CD14-positive monocyte (primary cell): ENCODE measurements around the gene ISCU. TPM values are rescaled to one million over a fixed set of nuclear protein-coding genes. Genes with fewer than 3 reads are reported as not detected.

Experiments
- DNase-seq, 3 donors: peaks; one replicate each; pipeline ENCODE4 v3.0.0-alpha.2; 2011 to 2022
- H2AFZ ChIP-seq: 2 replicates; pipeline ENCODE4 v1.6.0; 2012; ENCODE audit warnings: mild to moderate bottlenecking, low read depth, low read length, inconsistent platforms; ENCODE audit not compliant: insufficient read depth, poor library complexity, severe bottlenecking
- H3K27ac ChIP-seq, 2 donors: 1 replicate in 1 of 2; 2 replicates in 1 of 2; pipeline ENCODE4 v1.5.1; 2012 to 2013; ENCODE audit warnings: low read length in 2 of 2, control low read depth in 1 of 2, inconsistent platforms in 1 of 2, low read depth in 1 of 2, mild to moderate bottlenecking in 1 of 2
- H3K27me3 ChIP-seq, 2 donors: one replicate each; pipeline versions ENCODE4 v1.6.0 to v1.6.1; 2011 to 2013; ENCODE audit warnings: low read length in 2 of 2; ENCODE audit not compliant: control insufficient read depth in 2 of 2, insufficient read depth in 2 of 2
- H3K36me3 ChIP-seq, 2 donors: replicated peaks in 1 of 2; 1 replicate in 1 of 2; 2 replicates in 1 of 2; pipeline versions ENCODE4 v1.5.1 to v1.6.1; 2012 to 2013; ENCODE audit warnings: low read length in 2 of 2, control low read depth in 1 of 2, inconsistent platforms in 1 of 2, mild to moderate bottlenecking in 1 of 2; ENCODE audit not compliant: insufficient read depth in 2 of 2, control insufficient read depth in 1 of 2
- H3K4me1 ChIP-seq, 2 donors: 1 replicate in 1 of 2; 2 replicates in 1 of 2; pipeline versions ENCODE4 v1.5.1 to v1.6.1; 2012 to 2013; ENCODE audit warnings: low read length in 2 of 2, control low read depth in 1 of 2, inconsistent platforms in 1 of 2, mild to moderate bottlenecking in 1 of 2, moderate library complexity in 1 of 2; ENCODE audit not compliant: insufficient read depth in 2 of 2, control insufficient read depth in 1 of 2
- H3K4me2 ChIP-seq: replicated peaks from 2 replicates; pipeline ENCODE3; 2012; ENCODE audit warnings: low read length, moderate library complexity, mild to moderate bottlenecking; ENCODE audit not compliant: poor library complexity, severe bottlenecking; ENCODE audit errors: extremely low read depth
- H3K4me3 ChIP-seq, 3 experiments: fragments of 200-600 bp in 1 of 3; sonication (generic) in 1 of 3; replicated peaks in 1 of 3; 1 replicate in 2 of 3; 2 replicates in 1 of 3; pipeline ENCODE4 v1.5.1; 2011 to 2013; ENCODE audit warnings: low read length in 3 of 3, mild to moderate bottlenecking in 3 of 3, control low read depth in 2 of 3, low read depth in 2 of 3, inconsistent platforms in 1 of 3, moderate library complexity in 1 of 3
- H3K79me2 ChIP-seq: 2 replicates; pipeline ENCODE4 v1.6.0; 2012; ENCODE audit warnings: mild to moderate bottlenecking, control low read depth, inconsistent platforms, low read length, moderate library complexity; ENCODE audit not compliant: insufficient read depth
- H3K9ac ChIP-seq: 2 replicates; pipeline ENCODE4 v1.6.0; 2017; ENCODE audit warnings: low read length, mild to moderate bottlenecking; ENCODE audit not compliant: insufficient read depth, poor library complexity, severe bottlenecking
- H3K9me3 ChIP-seq, 2 donors: replicated peaks in 1 of 2; 1 replicate in 1 of 2; 2 replicates in 1 of 2; pipeline versions ENCODE4 v1.5.1 to v1.6.1; 2012 to 2013; ENCODE audit warnings: low read length in 2 of 2, control low read depth in 1 of 2; ENCODE audit not compliant: control insufficient read depth in 1 of 2, insufficient read depth in 1 of 2
- H4K20me1 ChIP-seq: 2 replicates; pipeline ENCODE4 v1.6.0; 2012; ENCODE audit warnings: mild to moderate bottlenecking, low read length, control low read depth, moderate library complexity; ENCODE audit not compliant: insufficient read depth
- H3K27ac Mint-ChIP-seq, 7 donors: one replicate each; pipeline ENCODE4 v1.8.0; 2020; ENCODE audit warnings: mild to moderate bottlenecking in 7 of 7, mixed read lengths in 7 of 7, moderate library complexity in 6 of 7, inconsistent platforms in 2 of 7
- H3K27me3 Mint-ChIP-seq, 3 donors: one replicate each; pipeline ENCODE4 v1.8.0; 2021 to 2022; ENCODE audit warnings: low read depth in 3 of 3, mild to moderate bottlenecking in 3 of 3, mixed read lengths in 3 of 3, moderate library complexity in 3 of 3, inconsistent platforms in 1 of 3
- H3K36me3 Mint-ChIP-seq, 2 donors: one replicate each; pipeline ENCODE4 v1.8.0; 2020; ENCODE audit warnings: mixed read lengths in 2 of 2, inconsistent platforms in 1 of 2, mild to moderate bottlenecking in 1 of 2
- H3K4me1 Mint-ChIP-seq: one replicate; pipeline ENCODE4 v1.8.0; 2020; ENCODE audit warnings: mild to moderate bottlenecking, mixed read lengths
- H3K4me3 Mint-ChIP-seq, 2 donors: one replicate each; pipeline ENCODE4 v1.8.0; 2020; ENCODE audit warnings: mild to moderate bottlenecking in 2 of 2, mixed read lengths in 2 of 2, moderate library complexity in 1 of 2
- H3K9me3 Mint-ChIP-seq, 7 donors: one replicate each; pipeline ENCODE4 v1.8.0; 2020 to 2022; ENCODE audit warnings: mixed read lengths in 7 of 7, mild to moderate bottlenecking in 6 of 7, moderate library complexity in 6 of 7, inconsistent platforms in 2 of 7
- CTCF ChIP-seq: fragments of 200-600 bp; IDR thresholded peaks from one replicate; pipeline ENCODE4 v1.8.0; 2022; ENCODE audit warnings: antibody characterized with exemption, mild to moderate bottlenecking
- WGBS: methylation state at CpG from one replicate; pipeline ENCODE4 v1.1.5; 2013; ENCODE audit warnings: missing lambda C conversion rate; ENCODE audit not compliant: insufficient coverage; 5-methylcytosine and 5-hydroxymethylcytosine counted together
- intact Hi-C, 2 donors: fragments of 100-400 bp; cut with micrococcal nuclease; formaldehyde crosslinking; loops; one replicate each; pipeline versions ENCODE4 v1.15.0 to v1.15.1; 2023
- polyA plus RNA-seq, 3 donors: library from polyadenylated mRNA; depleted of rRNA in 1 of 3; unstranded in 2 of 3; stranded (reverse) in 1 of 3; fragments of 300-500 nt in 2 of 3; fragments of >200 nt in 1 of 3; fragmentation: Illumina TruSeq in 2 of 3; gene quantifications; 1 replicate in 2 of 3; 2 replicates in 1 of 3; pipeline ENCODE4 v1.2.3, GENCODE V29; 2012 to 2021

ISCU gene
- polyA plus RNA-seq, 3 donors = 90.9 to 114 (median 111) TPM

DNA sequence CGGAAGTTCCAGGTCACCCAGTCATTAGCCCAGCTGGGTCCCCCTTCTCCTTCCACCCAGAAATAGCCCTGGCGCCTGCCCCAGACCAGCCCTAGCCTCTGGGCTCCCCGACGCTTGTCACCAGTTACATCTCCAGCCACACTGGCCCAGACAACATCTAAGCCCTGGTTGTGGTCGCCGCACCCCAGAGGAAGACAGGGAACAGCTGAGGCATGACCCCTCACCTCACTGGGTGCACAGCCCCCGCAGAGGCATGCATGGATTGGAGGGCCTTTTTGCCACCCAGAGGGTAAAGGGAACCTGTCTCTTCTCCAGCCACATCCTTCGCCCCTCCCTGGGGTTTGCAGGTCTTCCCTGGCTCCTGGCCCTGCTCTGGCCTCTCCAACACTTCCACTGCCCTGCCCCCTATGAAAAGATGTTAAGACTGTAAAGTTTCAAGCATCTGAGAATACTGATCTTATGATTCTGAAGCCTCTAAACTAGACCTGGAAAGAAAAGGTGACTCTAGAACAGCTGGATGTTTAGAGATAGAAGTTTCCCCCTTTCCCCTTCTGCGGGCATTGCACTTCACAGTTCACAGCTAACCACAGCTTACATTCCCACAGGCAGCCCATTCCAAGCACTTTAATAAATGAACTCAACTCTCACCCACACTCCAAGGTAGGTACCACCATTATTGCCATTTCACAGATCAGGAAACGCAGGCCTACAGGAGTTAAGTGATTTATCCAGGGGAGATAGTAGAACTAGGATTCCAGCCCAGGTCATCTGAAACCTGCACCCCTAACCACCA lies 20.8 kb downstream of the ISCU start:
- no peaks in the 10 kb centered on the region for H3K36me3 ChIP-seq
- WGBS = 88% methylated on average over 5 of the region's 10 CpGs
- H3K9ac ChIP-seq = no peak overlapping the region
- H3K4me1 Mint-ChIP-seq = no peaks in the 10 kb centered on the region
- H3K4me3 ChIP-seq = no peak overlapping the region
- H3K79me2 ChIP-seq = no peaks in the 10 kb centered on the region
- no peak overlapping the region for H3K27ac Mint-ChIP-seq
- no peak overlapping the region for H3K27ac ChIP-seq
- no peaks in the 10 kb centered on the region for H3K36me3 Mint-ChIP-seq
- H3K4me1 ChIP-seq = no peaks in the 10 kb centered on the region
- DNase-seq = no peak
- H3K27me3 Mint-ChIP-seq = peaks cover 0 to 3% (median 0%) of the 10 kb centered on the region in 3 donors
- H4K20me1 ChIP-seq = no peaks in the 10 kb centered on the region
- intact Hi-C loops = no loop called here
- peaks cover 0 to 4% (median 0%) of the 10 kb centered on the region in 7 donors for H3K9me3 Mint-ChIP-seq
- no peaks in the 10 kb centered on the region for H3K9me3 ChIP-seq
- H3K27me3 ChIP-seq = no peaks in the 10 kb centered on the region
- no peak for TF ChIP-seq CTCF
- no peak overlapping the region for H3K4me3 Mint-ChIP-seq
- no peak overlapping the region for H3K4me2 ChIP-seq
- no peak overlapping the region for H2AFZ ChIP-seq

DNA sequence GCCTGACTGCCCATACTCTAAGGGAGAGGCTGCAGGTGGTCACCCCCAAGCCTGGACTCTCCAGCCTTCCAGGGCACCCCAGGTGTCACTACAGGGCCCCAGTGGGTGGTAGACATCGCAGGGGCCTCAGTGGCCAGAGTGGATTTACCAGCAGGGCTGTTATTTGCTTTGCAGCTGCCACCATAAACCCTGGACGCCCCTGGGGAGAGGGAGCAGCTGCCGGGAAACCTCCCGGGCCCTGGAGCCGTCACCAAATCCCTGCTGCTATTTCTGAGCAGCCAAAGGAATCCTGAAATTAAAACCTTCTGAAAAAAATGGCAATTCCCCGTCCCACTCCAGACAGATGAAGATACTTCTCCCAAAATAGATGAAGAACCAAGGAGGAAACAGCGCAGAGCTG lies 21.6 kb downstream of the ISCU start:
- H2AFZ ChIP-seq = no peak overlapping the region
- H3K36me3 ChIP-seq = no peaks in the 10 kb centered on the region
- no peak overlapping the region for H3K27ac ChIP-seq
- DNase-seq = no peak
- 95% methylated on average over 4 of the region's 7 CpGs for WGBS
- Mint-ChIP-seq H3K36me3 (no peaks in the 10 kb centered on the region), H3K27me3 (peaks cover 0 to 3% (median 2%) of the 10 kb centered on the region in 3 donors), H3K4me3 (no peak overlapping the region), H3K9me3 (no peaks in the 10 kb centered on the region), H3K4me1 (no peaks in the 10 kb centered on the region), H3K27ac (no peak overlapping the region)
- no peak overlapping the region for H3K4me3 ChIP-seq
- no peaks in the 10 kb centered on the region for H3K4me1 ChIP-seq
- no peak for TF ChIP-seq CTCF
- no peaks in the 10 kb centered on the region for H3K9me3 ChIP-seq
- H4K20me1 ChIP-seq = no peaks in the 10 kb centered on the region
- no peak overlapping the region for H3K4me2 ChIP-seq
- intact Hi-C loops = no loop called here
- H3K27me3 ChIP-seq = no peaks in the 10 kb centered on the region
- H3K79me2 ChIP-seq = no peaks in the 10 kb centered on the region
- no peak overlapping the region for H3K9ac ChIP-seq
